HG02973 (cell line): ENCODE data around the gene MAST4.
"Not testable (repeated sequence)": the region's sequence is repeated elsewhere in the genome, so short reads cannot be mapped to it uniquely, and the experiment has no call there.

ENCODE experiments used
- ATAC-seq: cut with Tn5 transposase; IDR thresholded peaks from one replicate; pipeline ENCODE4 v1.9.1; 2021; ENCODE audit warnings: moderate library complexity; ENCODE audit not compliant: unreplicated experiment

MAST4 gene

GRCh38 chr5:67168069-67168468 is 571.9 kb downstream of the MAST4 start:
- ATAC-seq, result no peak

- ATAC-seq, result no peak
Measured at GRCh38 chr5:67170767-67171166, 574.6 kb downstream of the MAST4 start.

GRCh38 chr5:67173351-67173750 is 577.2 kb downstream of the MAST4 start:
- not testable (repeated sequence) for ATAC-seq

GRCh38 chr5:67173959-67174358 is 577.8 kb downstream of the MAST4 start:
- no peak for ATAC-seq

GRCh38 chr5:67176936-67177335 is 580.7 kb downstream of the MAST4 start:
- ATAC-seq, result no peak

GRCh38 chr5:67178085-67178484 is 581.9 kb downstream of the MAST4 start:
- ATAC-seq, result no peak

DNA sequence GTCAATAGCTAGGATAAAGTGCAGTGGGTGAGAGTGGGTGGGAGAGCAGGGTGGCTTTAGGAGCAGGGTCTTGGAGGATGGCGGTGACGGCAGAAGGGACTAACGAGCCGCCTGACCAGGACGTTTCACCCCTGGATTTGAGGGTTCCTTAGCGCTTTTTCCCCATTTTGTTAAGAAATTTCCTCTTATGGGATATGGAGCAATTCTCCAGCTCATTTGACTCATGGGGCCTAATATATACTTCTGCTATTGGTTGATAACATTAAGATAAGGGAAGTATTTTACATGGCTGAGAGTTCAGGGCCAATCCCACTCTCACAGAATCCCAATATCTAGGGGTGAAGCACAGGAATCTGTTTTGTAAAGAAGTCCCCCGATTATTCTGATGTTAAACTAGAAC is 582.8 kb downstream of the MAST4 start:
- no peak for ATAC-seq

DNA sequence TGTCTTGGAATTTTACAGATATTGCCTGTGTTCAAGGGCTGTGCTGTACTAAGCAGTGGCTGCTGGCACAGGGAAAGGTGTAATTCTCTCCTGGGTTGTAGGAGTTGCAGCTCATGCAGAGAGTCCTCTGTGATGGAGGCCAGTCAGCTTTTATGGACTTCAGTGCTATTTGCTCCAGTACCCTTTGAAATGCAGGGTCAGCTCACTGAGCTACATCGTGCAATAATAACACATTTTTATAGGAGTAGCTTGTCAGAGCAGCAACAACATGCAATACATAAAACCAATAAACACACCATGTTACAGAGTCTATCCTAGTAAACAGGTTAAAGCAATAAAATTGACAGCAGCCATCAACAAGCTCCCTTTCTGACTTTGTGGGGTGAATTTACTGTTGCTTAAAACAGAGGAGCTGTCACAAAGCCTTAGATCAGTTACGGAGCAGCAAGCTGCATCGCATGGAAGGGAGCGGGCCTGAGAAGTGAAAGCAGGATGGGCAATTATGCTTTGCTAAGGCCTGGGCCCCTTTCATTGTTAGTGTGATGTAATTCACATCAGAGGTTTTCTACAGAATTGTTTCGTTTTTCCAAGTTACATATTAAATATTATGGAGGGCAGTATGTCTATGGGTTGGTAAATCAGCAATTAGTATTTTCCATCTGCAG is 583.6 kb downstream of the MAST4 start:
- no peak for ATAC-seq

- no peak for ATAC-seq
Measured at GRCh38 chr5:67181648-67182221, 585.5 kb downstream of the MAST4 start.

- no peak for ATAC-seq
Measured at GRCh38 chr5:67182301-67182790, 586.2 kb downstream of the MAST4 start.

- ATAC-seq, result no peak
Measured at GRCh38 chr5:67183859-67184258, 587.7 kb downstream of the MAST4 start.

DNA sequence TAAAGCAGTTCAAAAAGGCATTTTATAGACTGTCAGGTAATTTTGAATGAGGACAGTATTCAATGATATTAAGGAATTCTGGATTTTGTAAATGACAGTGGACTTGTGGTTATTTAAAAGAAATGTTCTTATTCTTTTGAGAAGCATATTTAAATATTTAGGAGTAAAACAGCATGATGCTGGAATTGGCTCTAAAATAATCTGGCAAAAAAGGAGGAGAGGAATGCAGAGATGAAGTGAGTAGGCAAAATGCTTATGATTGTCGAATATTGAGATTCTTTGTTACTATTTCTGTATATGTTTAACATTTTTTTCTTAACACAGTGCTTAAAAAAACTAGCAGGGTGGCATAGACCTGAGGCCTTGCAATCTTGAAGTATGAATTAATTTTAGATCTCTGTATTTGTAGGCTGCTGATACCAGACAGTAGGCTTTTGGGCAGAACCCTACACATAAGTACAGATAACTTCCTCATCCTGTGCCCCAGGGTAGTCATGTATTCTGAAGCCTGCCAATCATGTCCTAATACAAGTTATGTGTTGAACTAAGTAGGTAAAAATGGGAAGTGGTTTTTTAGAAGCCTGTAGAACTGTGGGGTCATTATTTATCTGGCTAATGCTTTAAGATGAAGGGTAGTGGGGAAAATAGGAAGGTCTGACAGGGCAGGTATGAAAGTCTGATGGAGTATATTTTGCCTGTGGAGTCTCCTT is 591.0 kb downstream of the MAST4 start:
- peak; percentile 58 for ATAC-seq

- ATAC-seq, result no peak
Measured at GRCh38 chr5:67188274-67189078, 592.3 kb downstream of the MAST4 start.

- ATAC-seq, result no peak
Measured at GRCh38 chr5:67189079-67189354, 592.8 kb downstream of the MAST4 start.

DNA sequence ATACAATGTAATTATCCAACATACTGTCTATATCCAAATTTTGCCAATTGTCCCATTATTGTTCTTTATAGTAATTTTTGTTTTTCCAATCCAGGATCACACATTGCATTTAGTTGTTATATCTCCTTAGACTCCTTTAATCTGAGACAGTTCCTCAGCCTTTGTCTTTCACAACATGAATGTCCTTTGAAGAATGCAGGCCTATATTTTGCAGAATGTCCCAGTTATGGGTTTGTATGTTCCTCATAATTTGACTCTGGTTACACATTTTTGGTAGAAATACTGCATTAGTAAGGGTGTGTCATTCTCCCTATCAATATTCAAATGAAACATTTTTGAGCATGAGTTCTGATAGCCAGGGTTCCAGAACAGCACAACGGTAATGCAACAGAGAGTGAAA is 593.7 kb downstream of the MAST4 start:
- ATAC-seq, result no peak

GRCh38 chr5:67190410-67190809 is 594.2 kb downstream of the MAST4 start:
- no peak for ATAC-seq

DNA sequence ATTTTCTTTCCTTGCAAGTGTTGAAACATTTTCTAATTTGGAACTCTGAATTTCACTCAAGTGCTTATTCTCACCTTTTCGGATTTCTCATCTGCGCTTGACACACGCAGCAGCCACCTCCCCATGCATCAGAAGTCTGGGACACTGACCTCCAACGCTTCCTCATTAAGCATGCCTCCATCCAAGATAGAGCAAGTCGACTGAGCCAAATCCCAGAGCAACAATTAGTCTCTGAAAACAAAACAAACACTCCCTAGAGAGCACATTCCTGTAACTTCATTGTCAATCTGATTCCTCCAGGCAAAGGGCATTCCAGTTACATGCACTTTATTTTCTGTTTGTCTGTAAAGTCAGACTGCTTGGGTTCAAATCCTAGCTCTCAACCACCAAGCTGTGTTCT is 594.7 kb downstream of the MAST4 start:
- ATAC-seq, result no peak

- ATAC-seq, result no peak
Measured at GRCh38 chr5:67192719-67193438, 596.7 kb downstream of the MAST4 start.

DNA sequence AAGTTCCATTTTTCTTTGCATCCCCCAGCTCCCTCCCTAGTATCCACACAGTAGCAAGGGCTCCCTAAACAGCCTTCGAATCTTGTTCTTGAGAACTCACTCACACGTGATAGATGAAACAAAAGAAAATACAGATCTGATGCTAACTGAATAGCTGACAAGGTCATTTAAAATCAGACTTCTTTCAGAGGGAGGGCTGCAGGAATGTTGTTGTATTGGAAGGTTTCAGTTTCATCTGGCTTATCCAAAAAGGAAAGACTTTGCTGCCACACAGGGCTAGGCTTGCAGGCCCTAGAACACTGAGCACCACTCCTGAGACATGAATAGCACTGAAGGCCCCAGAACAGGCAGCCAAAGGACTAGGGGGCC is 597.2 kb downstream of the MAST4 start:
- ATAC-seq, result no peak

- ATAC-seq, result no peak
Measured at GRCh38 chr5:67194166-67194565, 598.0 kb downstream of the MAST4 start.
